HL-60 (cell line): ENCODE measurements around the gene FTSJ1.

Source experiments
- CTCF ChIP-seq: IDR thresholded peaks from one replicate; pipeline ENCODE4 v1.5.1; 2011; ENCODE audit warnings: low read length, control low read depth, inconsistent platforms; ENCODE audit not compliant: insufficient read depth
- GABPA ChIP-seq: IDR thresholded peaks from 2 replicates; pipeline ENCODE4 v1.6.1; 2012; ENCODE audit warnings: low read depth
- POLR2AphosphoS5 ChIP-seq: IDR thresholded peaks from 2 replicates; pipeline ENCODE4 v1.6.1; 2012; ENCODE audit warnings: low read depth
- TF ChIP-seq, protein P1 (sequence below): IDR thresholded peaks from 2 replicates; pipeline ENCODE4 v1.6.1; 2012; ENCODE audit warnings: low read depth; ENCODE audit not compliant: insufficient replicate concordance

- TF ChIP-seq CTCF (no peak), POLR2AphosphoS5 (no peak), GABPA (no peak)
- TF ChIP-seq, protein P1, sequence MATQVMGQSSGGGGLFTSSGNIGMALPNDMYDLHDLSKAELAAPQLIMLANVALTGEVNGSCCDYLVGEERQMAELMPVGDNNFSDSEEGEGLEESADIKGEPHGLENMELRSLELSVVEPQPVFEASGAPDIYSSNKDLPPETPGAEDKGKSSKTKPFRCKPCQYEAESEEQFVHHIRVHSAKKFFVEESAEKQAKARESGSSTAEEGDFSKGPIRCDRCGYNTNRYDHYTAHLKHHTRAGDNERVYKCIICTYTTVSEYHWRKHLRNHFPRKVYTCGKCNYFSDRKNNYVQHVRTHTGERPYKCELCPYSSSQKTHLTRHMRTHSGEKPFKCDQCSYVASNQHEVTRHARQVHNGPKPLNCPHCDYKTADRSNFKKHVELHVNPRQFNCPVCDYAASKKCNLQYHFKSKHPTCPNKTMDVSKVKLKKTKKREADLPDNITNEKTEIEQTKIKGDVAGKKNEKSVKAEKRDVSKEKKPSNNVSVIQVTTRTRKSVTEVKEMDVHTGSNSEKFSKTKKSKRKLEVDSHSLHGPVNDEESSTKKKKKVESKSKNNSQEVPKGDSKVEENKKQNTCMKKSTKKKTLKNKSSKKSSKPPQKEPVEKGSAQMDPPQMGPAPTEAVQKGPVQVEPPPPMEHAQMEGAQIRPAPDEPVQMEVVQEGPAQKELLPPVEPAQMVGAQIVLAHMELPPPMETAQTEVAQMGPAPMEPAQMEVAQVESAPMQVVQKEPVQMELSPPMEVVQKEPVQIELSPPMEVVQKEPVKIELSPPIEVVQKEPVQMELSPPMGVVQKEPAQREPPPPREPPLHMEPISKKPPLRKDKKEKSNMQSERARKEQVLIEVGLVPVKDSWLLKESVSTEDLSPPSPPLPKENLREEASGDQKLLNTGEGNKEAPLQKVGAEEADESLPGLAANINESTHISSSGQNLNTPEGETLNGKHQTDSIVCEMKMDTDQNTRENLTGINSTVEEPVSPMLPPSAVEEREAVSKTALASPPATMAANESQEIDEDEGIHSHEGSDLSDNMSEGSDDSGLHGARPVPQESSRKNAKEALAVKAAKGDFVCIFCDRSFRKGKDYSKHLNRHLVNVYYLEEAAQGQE: no peak
These were observed 13.9 kb downstream of the FTSJ1 start for GRCh38 chrX:48489892-48490291.
